Panc1 (cell line): ENCODE data around the gene NRCAM.

ENCODE experiments used
- POLR2AphosphoS5 ChIP-seq: IDR thresholded peaks from 2 replicates; pipeline ENCODE4 v1.6.1; 2012; ENCODE audit warnings: mild to moderate bottlenecking, low read depth, low read length, moderate library complexity
- SIN3A ChIP-seq: IDR thresholded peaks from 2 replicates; pipeline ENCODE4 v1.6.1; 2012; ENCODE audit warnings: low read depth, mild to moderate bottlenecking, low read length, moderate library complexity, borderline replicate concordance; ENCODE audit not compliant: insufficient read depth
- TCF7L2 ChIP-seq: IDR thresholded peaks from 2 replicates; pipeline ENCODE4 v1.6.1; 2011; ENCODE audit warnings: mild to moderate bottlenecking, low read depth, low read length, inconsistent platforms
- TF ChIP-seq, protein P1 (sequence below): fragments of 450-650 bp; IDR thresholded peaks from 2 replicates; pipeline ENCODE4 v1.5.1; 2017; ENCODE audit warnings: mild to moderate bottlenecking

DNA sequence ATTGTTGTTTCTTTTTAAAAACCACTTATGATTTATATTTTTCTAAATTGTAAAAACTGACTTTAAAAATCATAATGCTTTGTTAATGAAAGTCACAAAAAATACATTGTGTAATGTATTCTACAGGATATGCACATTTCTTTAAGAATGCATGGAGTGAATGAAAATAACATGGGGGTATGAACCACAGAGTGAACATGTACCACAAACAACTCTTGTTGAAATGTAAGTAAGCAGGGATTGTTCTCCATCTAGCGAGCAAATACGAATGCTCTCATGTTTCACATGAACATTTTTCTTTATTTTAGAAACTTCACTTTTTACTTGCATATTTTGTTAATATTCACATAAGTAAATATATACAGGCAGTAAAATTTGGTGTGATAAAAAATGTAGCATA, 290.5 kb downstream of the NRCAM start:
- TF ChIP-seq, protein P1, sequence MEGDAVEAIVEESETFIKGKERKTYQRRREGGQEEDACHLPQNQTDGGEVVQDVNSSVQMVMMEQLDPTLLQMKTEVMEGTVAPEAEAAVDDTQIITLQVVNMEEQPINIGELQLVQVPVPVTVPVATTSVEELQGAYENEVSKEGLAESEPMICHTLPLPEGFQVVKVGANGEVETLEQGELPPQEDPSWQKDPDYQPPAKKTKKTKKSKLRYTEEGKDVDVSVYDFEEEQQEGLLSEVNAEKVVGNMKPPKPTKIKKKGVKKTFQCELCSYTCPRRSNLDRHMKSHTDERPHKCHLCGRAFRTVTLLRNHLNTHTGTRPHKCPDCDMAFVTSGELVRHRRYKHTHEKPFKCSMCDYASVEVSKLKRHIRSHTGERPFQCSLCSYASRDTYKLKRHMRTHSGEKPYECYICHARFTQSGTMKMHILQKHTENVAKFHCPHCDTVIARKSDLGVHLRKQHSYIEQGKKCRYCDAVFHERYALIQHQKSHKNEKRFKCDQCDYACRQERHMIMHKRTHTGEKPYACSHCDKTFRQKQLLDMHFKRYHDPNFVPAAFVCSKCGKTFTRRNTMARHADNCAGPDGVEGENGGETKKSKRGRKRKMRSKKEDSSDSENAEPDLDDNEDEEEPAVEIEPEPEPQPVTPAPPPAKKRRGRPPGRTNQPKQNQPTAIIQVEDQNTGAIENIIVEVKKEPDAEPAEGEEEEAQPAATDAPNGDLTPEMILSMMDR, result no peak
- TF ChIP-seq SIN3A (no peak), TCF7L2 (no peak), POLR2AphosphoS5 (no peak)
